ENCODE results near the gene ID2. TPM values are rescaled to one million over a fixed set of nuclear protein-coding genes. Genes with fewer than 3 reads are reported as not detected.

Gene ID2
- total RNA-seq, 1 experiment from 2014 or later = 48.6 TPM

DNA sequence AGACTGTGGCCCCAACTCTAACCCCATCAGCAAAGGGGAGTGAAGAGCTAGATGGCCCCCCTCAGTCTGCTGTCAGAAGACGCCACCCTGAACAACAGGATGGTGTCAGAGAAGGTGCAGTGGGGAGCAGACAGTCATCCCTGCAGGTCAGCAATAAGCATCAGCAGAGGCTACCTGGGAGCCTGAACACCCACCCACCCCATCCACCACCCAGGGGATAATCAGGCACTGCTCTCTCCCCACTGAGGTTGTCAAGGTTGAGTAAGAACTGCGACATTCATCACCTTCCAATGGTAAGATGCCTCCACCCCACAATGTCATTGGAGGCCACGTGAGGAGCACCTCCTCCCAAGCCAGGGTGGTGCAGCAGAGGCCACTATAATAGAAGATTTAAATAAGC, 8.5 kb upstream of the ID2 start:
- no peak overlapping the region for H3K18ac ChIP-seq (ENCODE audit: insufficient read length, low read depth, low read length)
- peaks cover 23% of the 10 kb centered on the region; the same call in 1 of the 2 replicates for H3K27me3 ChIP-seq (ENCODE audit: insufficient read depth, low read length)
- H3K4me2 ChIP-seq (ENCODE audit: insufficient read depth, insufficient read length, low read length) = no peak overlapping the region
- Mint-ChIP-seq H3K4me1 (peaks cover 21 to 22% of the 10 kb centered on the region in 2 experiments), H3K27me3 (ENCODE audit: low read depth) (peaks cover 41% of the 10 kb centered on the region), H3K4me3 (no peak overlapping the region), H3K9me3 (peaks cover 24 to 26% of the 10 kb centered on the region in 2 experiments), H3K27ac (no peak overlapping the region), H3K36me3 (ENCODE audit: insufficient read depth in 1 of 3, low read depth in 3 of 3) (peaks cover 11 to 26% (median 12%) of the 10 kb centered on the region in 3 experiments)
- no peaks in the 10 kb centered on the region for H3K79me1 ChIP-seq (ENCODE audit: insufficient read depth, low read depth, low read length, poor library complexity, severe bottlenecking)
- H3K14ac ChIP-seq (ENCODE audit: insufficient read depth, low read length) = no peak overlapping the region
- H3T11ph ChIP-seq (ENCODE audit: low read length) = no peak overlapping the region
- no peak overlapping the region for H4K8ac ChIP-seq (replicated peaks; ENCODE audit: insufficient read length, low read depth, low read length)
- no peaks in the 10 kb centered on the region for H3K9me3 ChIP-seq (ENCODE audit: control insufficient read depth, low read depth, low read length)
- no peak overlapping the region for H4K5ac ChIP-seq (ENCODE audit: insufficient read length, low read depth, low read length)
- peak; percentile 3 for DNase-seq
- H2AK5ac ChIP-seq (ENCODE audit: insufficient read length, low read length) = no peak overlapping the region
- H2BK20ac ChIP-seq (ENCODE audit: low read depth, low read length, poor library complexity, severe bottlenecking) = no peak overlapping the region
- no peak overlapping the region for H2BK15ac ChIP-seq (ENCODE audit: low read depth, low read length)
- H4K20me1 ChIP-seq (ENCODE audit: control insufficient read depth, insufficient read depth, insufficient read length) = no peaks in the 10 kb centered on the region
- TF ChIP-seq, protein P1, sequence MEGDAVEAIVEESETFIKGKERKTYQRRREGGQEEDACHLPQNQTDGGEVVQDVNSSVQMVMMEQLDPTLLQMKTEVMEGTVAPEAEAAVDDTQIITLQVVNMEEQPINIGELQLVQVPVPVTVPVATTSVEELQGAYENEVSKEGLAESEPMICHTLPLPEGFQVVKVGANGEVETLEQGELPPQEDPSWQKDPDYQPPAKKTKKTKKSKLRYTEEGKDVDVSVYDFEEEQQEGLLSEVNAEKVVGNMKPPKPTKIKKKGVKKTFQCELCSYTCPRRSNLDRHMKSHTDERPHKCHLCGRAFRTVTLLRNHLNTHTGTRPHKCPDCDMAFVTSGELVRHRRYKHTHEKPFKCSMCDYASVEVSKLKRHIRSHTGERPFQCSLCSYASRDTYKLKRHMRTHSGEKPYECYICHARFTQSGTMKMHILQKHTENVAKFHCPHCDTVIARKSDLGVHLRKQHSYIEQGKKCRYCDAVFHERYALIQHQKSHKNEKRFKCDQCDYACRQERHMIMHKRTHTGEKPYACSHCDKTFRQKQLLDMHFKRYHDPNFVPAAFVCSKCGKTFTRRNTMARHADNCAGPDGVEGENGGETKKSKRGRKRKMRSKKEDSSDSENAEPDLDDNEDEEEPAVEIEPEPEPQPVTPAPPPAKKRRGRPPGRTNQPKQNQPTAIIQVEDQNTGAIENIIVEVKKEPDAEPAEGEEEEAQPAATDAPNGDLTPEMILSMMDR (conservative IDR thresholded peaks at IDR 0.05) = no peak
- H2AFZ ChIP-seq (ENCODE audit: low read length) = no peak overlapping the region
- no peak overlapping the region for H3K56ac ChIP-seq (ENCODE audit: insufficient read length, low read depth, low read length)
- no peaks in the 10 kb centered on the region for H3K79me2 ChIP-seq (ENCODE audit: insufficient read depth, low read length)
- H3K23ac ChIP-seq (ENCODE audit: insufficient read length, low read depth, low read length) = no peak overlapping the region
- no peaks in the 10 kb centered on the region for H3K4me1 ChIP-seq (ENCODE audit: insufficient read depth, low read length)
- H3K23me2 ChIP-seq (ENCODE audit: insufficient read length, low read depth, low read length, poor library complexity, severe bottlenecking) = peaks cover 21% of the 10 kb centered on the region
- no peak overlapping the region for H2BK5ac ChIP-seq (ENCODE audit: insufficient read length, low read length)
- no peak overlapping the region for H3K4ac ChIP-seq (ENCODE audit: low read depth, low read length)
- H4K91ac ChIP-seq (ENCODE audit: insufficient read length, low read depth, low read length) = no peak overlapping the region
- no peak overlapping the region for H3K9ac ChIP-seq (ENCODE audit: extremely low read depth, insufficient read length, low read length)
- no peak overlapping the region for H2BK120ac ChIP-seq (ENCODE audit: low read depth, low read length, poor library complexity, severe bottlenecking)
- no peak overlapping the region for H3K27ac ChIP-seq (ENCODE audit: insufficient read length, low read depth, low read length)
- no CpG with 5 or more reads among the region's 3 CpGs for WGBS (ENCODE audit: extremely low coverage, insufficient read length, low lambda C conversion rate)
- no peak overlapping the region for H2BK12ac ChIP-seq (ENCODE audit: insufficient read length, low read depth, low read length)
